Muscle of back (tissue), 13 donors: Measurements from ENCODE around the gene MDC1. TPM values are rescaled to one million over a fixed set of nuclear protein-coding genes. Genes with fewer than 3 reads are reported as not detected.
A peak's percentile ranks its signal among the peaks of the same experiment; 100 is the strongest.
"Not testable (repeated sequence)": the region's sequence is repeated elsewhere in the genome, so short reads cannot be mapped to it uniquely, and the experiment has no call there.

Experiments used
- DNase-seq, 3 donors: peaks; one replicate each; pipeline versions ENCODE4 v3.0.0 to v3.0.0-alpha.2; 2013
- long read RNA-seq, 9 donors: transcript quantifications; one replicate each; lab custom pipeline, GENCODE V29; 2026
- polyA plus RNA-seq, 10 donors: library from polyadenylated mRNA; unstranded; fragments of 120-200 nt; gene quantifications; one replicate each; pipeline ENCODE4 v1.2.1, GENCODE V29; 2013; ENCODE audit not compliant: insufficient read length in 10 of 10

Gene MDC1, protein sequence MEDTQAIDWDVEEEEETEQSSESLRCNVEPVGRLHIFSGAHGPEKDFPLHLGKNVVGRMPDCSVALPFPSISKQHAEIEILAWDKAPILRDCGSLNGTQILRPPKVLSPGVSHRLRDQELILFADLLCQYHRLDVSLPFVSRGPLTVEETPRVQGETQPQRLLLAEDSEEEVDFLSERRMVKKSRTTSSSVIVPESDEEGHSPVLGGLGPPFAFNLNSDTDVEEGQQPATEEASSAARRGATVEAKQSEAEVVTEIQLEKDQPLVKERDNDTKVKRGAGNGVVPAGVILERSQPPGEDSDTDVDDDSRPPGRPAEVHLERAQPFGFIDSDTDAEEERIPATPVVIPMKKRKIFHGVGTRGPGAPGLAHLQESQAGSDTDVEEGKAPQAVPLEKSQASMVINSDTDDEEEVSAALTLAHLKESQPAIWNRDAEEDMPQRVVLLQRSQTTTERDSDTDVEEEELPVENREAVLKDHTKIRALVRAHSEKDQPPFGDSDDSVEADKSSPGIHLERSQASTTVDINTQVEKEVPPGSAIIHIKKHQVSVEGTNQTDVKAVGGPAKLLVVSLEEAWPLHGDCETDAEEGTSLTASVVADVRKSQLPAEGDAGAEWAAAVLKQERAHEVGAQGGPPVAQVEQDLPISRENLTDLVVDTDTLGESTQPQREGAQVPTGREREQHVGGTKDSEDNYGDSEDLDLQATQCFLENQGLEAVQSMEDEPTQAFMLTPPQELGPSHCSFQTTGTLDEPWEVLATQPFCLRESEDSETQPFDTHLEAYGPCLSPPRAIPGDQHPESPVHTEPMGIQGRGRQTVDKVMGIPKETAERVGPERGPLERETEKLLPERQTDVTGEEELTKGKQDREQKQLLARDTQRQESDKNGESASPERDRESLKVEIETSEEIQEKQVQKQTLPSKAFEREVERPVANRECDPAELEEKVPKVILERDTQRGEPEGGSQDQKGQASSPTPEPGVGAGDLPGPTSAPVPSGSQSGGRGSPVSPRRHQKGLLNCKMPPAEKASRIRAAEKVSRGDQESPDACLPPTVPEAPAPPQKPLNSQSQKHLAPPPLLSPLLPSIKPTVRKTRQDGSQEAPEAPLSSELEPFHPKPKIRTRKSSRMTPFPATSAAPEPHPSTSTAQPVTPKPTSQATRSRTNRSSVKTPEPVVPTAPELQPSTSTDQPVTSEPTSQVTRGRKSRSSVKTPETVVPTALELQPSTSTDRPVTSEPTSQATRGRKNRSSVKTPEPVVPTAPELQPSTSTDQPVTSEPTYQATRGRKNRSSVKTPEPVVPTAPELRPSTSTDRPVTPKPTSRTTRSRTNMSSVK (N-terminal part only)
- 10 to 100 TPM; 19.7 to 32.5 (median 23.9) TPM for polyA plus RNA-seq
- long read RNA-seq, donor 1, partial matches to known transcripts: 430 of 432 reads
- long read RNA-seq, donor 1, other reads (novel, unspliced or antisense): 0 of 432 reads
- long read RNA-seq, donor 2, partial matches to known transcripts: 0 of 3 reads
- long read RNA-seq, donor 2, other reads (novel, unspliced or antisense): 0 of 3 reads
- long read RNA-seq, donor 3: 0 reads
- long read RNA-seq, donor 4, partial matches to known transcripts: 0 of 2 reads
- long read RNA-seq, donor 4, other reads (novel, unspliced or antisense): 0 of 2 reads
- long read RNA-seq, donor 5, partial matches to known transcripts: 14 of 15 reads
- long read RNA-seq, donor 5, other reads (novel, unspliced or antisense): 0 of 15 reads
- long read RNA-seq, donor 6, partial matches to known transcripts: 1,396 of 1,417 reads
- long read RNA-seq, donor 6, other reads (novel, unspliced or antisense): 19 of 1,417 reads
- long read RNA-seq, donor 7, partial matches to known transcripts: 0 of 1 reads
- long read RNA-seq, donor 7, other reads (novel, unspliced or antisense): 0 of 1 reads
- long read RNA-seq, donor 8: 0 reads
- long read RNA-seq, donor 9: 0 reads

DNA sequence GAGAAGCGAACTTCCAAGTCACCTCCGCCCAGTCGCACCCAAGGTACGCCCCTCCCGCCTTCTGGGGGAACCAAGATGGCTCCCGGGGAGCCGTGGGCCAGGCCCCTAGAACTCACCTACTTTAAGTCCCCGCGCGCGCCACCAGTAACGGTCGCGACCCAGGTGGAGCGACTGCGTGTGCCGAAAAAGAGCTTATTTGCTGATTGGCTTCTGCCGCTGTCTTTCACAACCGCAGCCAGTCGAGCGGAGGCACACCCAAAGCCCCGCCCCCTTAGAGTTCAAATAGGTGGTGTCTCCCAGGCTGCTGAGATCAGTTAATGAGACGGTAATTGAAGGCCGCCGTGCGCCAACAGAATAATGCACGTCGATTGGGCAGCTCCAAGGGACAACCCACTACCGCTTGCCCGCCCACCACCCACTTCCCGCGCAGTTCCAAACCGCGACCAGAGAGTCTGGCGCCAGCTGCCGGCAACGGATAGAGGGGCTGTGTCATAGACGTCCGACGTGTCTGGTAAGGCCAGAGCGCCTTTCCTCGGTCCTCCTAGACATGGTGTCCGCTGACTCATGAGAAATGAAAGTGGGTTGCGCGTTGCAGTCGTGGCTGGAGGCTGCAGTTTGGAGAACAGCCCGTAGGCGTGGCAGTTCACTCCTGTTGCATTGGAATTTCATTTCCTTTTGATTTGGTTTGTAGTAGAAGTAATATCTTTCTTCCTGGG lies at the start of gene MDC1:
Gene MDC1 (minus strand): TSS at position 153 of the 716 bp plus-strand sequence. CDS start 2,106 bp downstream, outside the sequence.
- peak; percentile 100 for DNase-seq

DNA sequence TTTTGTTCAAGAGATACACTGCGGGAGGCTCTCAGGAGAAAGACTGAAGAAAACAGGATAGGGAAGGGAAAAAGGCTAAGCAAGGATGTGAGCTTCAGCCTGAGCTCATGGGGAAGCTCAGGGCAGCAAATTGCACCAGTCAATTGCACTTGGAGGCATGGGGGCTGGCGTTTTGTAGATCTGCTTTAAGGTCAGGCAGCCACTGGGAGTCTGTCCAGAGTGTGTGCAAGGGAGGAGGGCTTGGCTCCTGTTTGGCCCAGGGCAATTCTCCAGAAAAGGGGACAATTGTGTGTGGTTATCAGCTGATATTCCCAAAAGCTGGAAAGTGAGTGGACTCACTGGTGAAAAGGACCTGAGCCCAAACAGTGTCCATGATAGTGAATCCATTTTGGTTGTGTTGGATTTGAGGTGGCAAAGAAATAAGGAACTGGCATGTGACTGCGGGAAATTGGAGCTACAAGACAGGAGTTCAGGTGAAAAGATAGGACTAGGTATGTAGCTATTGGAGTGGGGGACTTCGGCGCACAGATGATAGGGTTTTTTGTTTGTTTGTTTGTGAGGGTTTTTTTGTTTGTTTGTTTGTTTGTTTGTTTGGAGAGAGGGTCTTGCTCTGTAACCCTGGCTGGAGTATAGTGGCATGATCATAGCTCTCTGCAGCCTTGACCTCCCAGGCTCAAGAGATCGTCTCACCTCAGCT lies 49.5 kb upstream of the MDC1 start:
- DNase-seq: no peak

DNA sequence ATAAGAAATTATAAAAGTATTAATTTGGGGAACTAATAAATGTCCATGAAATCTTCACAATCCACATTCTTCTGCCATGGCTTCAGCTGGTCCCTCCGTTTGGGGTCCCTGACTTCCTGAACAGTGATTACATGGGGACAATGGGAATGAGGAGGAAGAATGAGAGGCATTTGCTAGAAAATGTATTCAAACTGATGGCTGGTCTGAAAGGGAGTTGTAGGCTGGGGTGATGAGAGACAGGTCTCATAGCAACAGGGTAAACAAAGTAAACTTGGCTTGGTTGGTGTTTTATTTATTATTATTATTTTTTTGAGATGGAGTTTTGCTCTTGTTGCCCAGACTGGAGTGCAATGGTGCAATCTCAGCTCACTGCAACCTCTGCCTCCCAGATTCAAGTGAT lies 48.4 kb upstream of the MDC1 start:
- not testable (repeated sequence) for DNase-seq

DNA sequence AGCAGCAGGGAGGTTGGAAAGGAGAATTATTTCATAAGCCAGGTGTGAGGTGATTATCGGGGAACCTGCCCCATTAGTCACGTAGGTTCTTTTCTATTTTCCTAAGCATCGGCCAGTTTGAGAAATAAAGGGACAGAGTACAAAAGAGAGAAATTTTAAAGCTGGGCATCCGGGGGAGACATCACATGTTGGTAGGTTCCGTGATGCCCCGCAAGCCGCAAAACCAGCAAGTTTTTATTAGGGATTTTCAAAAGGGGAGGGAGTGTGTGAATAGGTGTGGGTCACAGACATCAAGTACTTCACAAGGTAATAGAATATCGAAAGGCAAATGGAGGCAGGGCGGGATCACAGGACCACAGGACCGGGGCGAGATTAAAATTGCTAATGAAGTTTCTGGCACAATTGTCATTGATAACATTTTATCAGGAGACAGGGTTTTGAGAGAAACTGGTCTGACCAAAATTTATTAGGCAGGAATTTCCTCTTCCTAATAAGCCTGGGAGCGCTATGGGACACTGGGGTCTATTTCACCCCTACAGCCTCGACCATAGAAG lies 47.5 kb upstream of the MDC1 start:
- DNase-seq: not testable (repeated sequence)

DNA sequence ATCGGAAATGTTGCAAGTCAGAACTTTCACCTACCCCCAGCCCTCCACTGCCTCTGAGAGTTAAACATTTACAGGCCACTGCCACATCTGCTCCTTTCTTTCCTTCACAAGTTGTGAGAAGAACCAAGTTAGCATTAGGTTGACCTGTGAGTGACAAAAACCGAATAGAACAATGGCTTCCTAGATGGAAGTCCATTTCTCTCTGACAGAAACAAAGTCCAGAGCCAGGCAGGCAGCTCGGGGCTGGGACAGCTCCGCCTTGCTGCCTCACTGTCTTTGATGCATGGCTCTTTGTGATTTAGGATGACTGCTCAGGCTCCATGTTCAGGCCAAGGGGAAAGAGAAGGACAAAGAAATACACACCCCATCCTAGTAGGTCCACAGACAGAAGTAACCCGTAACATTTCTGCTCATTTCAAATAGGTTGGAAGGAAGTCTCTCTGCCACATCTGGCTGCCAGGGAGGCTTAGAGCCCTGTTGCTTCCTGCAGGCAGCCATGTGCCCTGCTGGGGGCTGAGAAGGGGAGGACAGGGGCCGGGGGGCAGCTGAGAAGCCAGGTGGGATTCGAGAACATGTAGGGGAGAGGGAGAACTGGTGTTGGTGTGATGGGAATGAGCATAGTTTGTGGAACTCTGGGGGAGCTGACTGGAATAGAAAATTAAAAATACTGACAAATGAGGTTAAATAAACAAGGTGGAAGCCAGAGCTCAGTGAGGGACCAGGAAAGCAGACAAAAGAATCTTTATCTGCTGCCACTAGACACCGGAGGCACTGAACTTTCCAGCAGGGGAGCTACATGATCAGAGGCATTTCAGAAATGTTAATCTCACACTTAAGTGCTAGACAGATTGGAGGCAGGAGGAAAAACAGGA lies 46.8 kb upstream of the MDC1 start:
- no peak for DNase-seq

DNA sequence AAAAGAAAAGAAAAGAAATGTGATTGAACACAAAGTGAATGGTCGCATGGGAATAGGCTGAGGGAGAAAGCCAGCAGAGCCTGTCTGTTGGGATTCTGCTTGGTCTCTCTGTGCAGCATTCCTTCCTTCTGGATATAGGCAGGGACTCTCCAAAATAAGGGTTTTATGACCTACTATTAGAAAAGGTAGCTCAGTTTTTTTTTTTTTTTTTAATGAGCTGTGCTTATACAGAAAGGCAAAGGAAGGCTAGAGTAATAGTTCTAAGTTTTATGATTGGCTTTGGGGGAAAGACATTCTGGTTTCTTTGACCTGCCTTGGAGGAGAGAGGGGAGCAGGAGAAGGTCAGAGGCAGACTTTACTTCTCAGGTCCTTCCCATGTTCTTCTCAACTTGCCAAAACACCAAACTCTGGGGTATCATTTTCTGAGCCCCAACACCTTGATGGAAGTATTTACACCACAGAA lies 46.1 kb upstream of the MDC1 start:
- no peak for DNase-seq

DNA sequence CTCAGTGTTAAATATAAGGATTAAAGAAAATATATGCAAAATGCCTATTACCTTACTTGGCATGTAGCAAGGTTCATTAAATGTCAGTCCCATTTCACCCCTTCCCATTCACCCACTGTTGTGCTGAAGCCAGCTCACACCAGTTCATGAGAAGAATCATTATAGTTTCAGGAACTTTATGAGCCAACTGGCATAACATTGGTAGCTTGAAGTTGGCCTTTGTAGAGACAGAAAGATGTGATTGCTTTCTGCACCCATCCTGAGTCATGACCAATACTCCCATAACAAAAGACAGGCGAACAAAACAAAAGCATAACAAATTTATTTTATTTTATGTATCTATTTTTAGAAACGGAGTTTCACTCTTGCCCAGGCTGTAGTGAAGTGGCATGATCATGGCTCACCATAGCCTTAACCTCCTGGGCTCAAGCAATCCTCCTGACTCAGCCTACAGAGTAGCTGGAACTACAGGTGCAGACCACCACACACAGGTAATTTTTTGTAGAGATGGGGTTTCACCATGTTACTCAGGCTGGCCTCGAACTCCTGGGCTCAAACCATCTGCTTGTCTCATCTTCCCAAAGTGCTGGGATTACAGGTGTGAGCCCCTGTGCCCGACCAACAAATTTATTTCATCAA lies 44.8 kb upstream of the MDC1 start:
- no peak for DNase-seq

DNA sequence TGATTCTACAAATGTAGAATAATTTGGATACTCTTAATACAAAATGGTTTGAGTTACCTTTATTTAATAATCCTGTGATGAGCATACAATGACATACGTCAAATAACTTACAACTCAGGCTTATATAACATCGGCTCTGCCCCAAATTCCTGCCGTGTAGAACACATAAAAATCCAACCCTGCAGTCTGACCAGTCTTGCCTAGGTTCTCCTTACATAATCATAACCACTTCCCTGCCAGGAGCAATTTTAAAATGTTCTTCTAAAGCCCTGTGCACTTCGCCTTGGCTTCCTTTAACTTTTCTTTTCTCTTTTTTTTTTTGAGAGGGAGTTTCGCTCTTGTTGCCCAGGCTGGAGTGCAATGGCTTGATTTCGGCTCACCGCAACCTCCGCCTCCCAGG lies 43.5 kb upstream of the MDC1 start:
- no peak for DNase-seq

DNA sequence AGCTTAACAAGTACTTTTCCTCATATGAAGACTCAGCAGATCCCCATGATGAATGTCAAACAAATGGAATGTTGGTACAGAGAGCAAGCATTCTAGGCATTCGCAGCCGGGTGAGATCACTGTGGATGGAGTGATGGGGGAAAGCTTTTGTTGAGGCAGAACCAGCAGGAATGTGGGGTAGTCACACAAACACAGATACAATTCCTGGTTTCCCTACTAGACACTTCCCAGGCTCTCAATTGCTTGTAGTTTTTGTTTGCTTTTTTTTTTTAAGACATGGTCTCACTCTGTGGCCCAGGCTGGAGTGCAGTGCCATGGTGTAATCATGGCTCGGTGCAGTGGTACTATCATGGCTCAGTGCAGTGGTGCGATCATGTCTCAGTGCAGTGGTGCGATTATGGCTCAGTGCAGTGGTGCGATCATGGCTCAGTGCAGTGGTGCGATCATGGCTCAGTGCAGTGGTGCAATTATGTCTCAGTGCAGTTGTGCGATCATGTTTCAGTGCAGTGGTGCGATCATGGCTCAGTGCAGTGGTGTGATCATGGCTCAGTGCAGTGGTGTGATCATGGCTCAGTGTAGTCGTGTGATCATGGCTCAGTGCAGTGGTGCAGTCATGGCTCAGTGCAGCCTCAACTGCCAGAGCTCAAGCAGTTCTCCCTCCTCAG lies 42.6 kb upstream of the MDC1 start:
- DNase-seq: peak in 1 of 3 donors; percentile 94

DNA sequence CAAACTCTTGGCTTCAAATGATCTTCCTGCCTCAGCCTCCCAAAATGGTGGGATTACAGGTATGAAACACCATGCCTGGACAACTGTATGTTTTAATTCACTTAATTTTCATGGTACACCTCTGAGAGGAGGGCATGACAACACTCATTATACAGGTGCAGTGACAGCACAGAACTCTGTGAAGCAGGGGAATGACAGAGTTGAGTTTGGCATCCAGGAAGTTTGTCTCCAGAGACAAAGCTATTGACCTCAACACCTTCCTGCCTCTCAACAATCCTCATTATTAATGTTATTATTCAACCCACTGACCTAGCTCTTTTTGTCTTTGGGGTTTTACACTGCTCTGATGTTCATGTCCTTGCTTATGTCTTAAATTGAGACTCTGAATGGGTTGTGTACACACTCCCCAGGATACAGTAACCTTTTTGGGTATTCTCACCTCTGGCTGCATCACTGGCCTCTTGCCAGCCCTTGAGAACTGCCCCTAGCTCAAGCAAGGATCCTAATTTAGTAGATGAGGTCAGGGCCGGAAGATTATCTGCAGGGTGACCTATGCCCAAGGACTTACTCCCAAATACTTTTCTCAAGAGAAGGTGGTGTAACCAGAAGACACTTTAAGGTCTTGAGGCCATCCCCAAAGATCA lies 40.3 kb upstream of the MDC1 start:
- DNase-seq: no peak

DNA sequence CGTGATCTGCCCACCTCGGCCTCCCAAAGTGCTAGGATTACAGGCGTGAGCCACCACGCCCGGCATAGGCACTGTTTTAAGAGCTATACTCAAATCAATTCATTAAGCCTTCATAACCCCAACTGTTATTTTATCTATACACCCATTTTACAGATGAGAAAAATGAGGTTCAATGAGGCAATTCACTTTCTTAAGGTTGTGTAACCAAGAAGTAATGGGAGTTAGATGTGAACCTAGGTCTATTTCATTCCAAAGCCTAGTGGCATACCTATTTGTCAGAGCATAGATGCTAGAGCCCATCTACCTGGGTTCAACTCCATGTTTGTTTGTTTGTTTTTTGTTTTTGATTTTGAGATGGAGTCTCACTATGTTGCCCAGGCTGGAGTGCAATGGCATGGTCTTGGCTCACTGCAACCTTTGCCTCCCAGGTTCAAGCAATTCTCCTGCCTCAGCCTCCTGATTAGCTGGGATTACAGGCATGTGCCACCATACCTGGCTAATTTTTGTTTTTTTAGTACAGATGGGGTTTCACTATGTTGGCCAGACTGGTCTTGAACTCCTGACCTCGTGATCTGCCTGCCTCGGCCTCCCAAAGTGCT lies 39.4 kb upstream of the MDC1 start:
- not testable (repeated sequence) for DNase-seq

DNA sequence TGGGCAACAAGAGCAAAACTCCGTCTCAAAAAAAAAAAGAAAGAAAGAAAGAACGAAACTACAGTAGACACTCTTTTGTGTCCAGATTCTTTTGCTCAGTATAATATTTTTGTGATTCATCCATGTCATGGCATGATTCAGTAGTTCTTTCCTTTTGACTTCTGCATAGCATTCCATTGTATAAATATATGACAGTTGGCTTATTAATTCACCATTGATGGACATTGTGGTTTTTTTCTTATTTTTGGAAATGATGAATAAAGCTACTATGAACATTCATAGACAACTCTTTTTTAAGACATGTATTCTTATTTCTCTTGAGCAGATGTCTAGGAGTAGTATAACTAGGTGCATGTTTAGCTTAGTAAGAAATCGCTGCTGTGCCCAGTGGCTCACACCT lies 37.5 kb upstream of the MDC1 start:
- peak in 1 of 3 donors; percentile 62 for DNase-seq

DNA sequence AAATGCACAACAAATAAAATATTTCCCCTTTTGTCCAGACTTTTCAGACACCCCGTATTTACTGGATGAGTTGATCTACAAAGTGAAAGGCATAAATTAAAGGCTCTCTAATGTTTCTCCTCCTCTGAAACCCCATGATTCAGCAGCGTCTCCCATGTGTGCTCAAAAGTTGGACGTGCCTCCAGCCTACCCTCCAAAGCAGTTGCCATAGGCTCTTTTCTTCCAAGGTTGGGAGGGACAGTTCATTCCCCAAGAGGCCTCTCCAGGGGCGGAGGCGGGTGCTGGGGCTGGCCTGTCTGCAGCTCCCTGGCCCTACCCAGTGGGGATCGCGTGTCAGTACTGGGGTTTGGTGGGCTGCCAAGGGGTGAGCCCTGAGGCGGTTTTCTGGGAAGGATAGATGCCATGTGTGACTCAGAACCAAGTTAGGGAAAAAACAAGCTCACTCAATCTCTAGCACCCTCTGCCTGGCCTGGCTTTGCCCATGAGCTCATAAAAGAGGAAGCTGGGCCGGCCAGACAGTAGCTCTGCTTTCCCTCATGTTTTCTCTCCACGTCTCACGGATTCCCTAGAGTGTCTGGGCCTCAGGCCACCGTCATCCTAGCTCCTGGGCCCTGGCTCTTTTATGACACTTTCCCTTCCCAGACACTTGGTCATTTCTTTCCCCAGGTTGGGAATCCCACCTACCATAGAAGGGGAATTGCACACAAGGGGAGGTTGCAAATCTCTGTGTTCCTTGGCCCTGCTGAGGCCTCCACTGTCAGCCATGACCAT lies 35.3 kb upstream of the MDC1 start:
- DNase-seq: peak; percentile 78 to 99 (median 81)

DNA sequence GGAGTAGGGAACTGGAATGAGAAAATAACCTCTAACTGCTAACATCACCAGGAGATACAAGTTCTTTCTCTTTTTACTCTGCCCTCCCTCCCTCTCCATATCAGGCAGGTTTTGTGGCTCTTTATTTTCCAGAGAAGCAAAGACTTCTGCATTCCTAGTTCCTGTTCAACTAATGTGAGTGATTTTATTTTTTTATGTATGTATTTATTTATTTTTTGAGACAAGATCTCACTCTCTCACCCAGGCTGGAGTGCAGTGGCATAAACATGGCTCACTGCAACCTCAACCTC lies 33.2 kb upstream of the MDC1 start:
- no peak for DNase-seq
